A673 (cell line): ENCODE results near the gene TEN1.

ENCODE experiments used
- EZH2 ChIP-seq: fragments of 200-600 bp; sonication (generic); IDR thresholded peaks from 2 replicates; pipeline ENCODE4 v1.6.1; 2017; ENCODE audit warnings: borderline replicate concordance, low read depth, mild to moderate bottlenecking, mixed read lengths, antibody characterized with exemption, low read length; ENCODE audit not compliant: poor library complexity, severe bottlenecking
- TF ChIP-seq, protein P1 (sequence below): fragments of 300-800, 200-600 bp; sonication (generic); conservative IDR thresholded peaks from 2 replicates; pipeline ENCODE4 v1.5.1; 2017; ENCODE audit warnings: low read depth, mild to moderate bottlenecking, antibody characterized with exemption, low read length, moderate library complexity, mixed read lengths

DNA sequence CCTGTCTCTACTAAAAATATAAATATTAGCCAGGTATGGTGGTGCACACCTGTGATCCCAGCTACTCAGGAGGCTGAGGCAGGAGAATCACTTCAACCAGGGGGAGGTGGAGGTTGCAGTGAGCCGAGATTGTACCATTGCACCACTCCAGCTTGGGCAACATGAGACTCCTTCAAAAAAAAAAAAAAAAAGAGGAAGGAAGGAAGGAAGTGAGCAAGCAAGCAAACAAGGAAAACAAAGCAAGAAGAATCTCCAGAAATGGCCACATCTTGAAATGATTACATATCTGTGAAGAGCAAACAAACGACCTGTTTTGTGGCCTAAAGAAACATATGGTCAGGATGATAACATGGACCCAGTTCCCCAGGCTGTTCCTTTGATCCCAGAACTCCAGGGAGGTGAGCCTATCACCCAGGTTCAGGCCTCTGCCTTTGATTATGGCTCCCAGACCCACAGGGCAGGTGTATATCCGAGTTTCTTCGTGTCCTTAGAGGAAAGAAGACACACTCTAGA, 9.0 kb upstream of the TEN1 start:
- TF ChIP-seq, protein P1, sequence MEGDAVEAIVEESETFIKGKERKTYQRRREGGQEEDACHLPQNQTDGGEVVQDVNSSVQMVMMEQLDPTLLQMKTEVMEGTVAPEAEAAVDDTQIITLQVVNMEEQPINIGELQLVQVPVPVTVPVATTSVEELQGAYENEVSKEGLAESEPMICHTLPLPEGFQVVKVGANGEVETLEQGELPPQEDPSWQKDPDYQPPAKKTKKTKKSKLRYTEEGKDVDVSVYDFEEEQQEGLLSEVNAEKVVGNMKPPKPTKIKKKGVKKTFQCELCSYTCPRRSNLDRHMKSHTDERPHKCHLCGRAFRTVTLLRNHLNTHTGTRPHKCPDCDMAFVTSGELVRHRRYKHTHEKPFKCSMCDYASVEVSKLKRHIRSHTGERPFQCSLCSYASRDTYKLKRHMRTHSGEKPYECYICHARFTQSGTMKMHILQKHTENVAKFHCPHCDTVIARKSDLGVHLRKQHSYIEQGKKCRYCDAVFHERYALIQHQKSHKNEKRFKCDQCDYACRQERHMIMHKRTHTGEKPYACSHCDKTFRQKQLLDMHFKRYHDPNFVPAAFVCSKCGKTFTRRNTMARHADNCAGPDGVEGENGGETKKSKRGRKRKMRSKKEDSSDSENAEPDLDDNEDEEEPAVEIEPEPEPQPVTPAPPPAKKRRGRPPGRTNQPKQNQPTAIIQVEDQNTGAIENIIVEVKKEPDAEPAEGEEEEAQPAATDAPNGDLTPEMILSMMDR: no peak
- no peak for TF ChIP-seq EZH2
